Neural progenitor cell (in vitro differentiated cells): Measurements from ENCODE around the gene TXK.

Experiments
- CTCF ChIP-seq: fragments of 200-600 bp; sonication (generic); IDR thresholded peaks from 2 replicates; pipeline ENCODE4 v1.5.1; 2017; ENCODE audit warnings: antibody characterized with exemption, mild to moderate bottlenecking
- EZH2phosphoT487 ChIP-seq: fragments of 200-600 bp; sonication (generic); IDR thresholded peaks from 2 replicates; pipeline ENCODE4 v1.6.1; 2017; ENCODE audit warnings: antibody characterized with exemption

- no peak for TF ChIP-seq CTCF
- no peak for TF ChIP-seq EZH2phosphoT487
These were observed 30.4 kb downstream of the TXK start for GRCh38 chr4:48103483-48104139.
